ENCODE data around the gene SPOP. TPM values are rescaled to one million over a fixed set of nuclear protein-coding genes. Genes with fewer than 3 reads are reported as not detected.

Gene SPOP
- total and polyA plus RNA-seq, 2 donors (not counting 1 experiment from before 2014, with no cell fraction given), result 46.7 to 112 TPM

- H2AFZ ChIP-seq (ENCODE audit: low read length), result no peak overlapping the region
- no peaks in the 10 kb centered on the region for H4K20me1 ChIP-seq (ENCODE audit: control insufficient read depth, extremely low read depth, insufficient read depth, low read length)
- H3K4me3 ChIP-seq (replicated peaks in 1 of 4; ENCODE audit: control extremely low read depth in 1 of 4, insufficient read depth in 1 of 4, low read depth in 3 of 4, low read length in 4 of 4), result no peak overlapping the region
- no peaks in the 10 kb centered on the region for H3K79me2 ChIP-seq (ENCODE audit: control insufficient read depth, insufficient read depth, low read length)
- TF ChIP-seq EZH2 (IDR thresholded peaks at IDR 0.05; ENCODE audit: low read length, missing control alignments) (no peak), CTCF (conservative IDR thresholded peaks at IDR 0.05 in 1 of 2, IDR thresholded peaks at IDR 0.05 in 1 of 2; ENCODE audit: low read depth in 1 of 2, low read length in 2 of 2) (no peak)
- H3K4me1 ChIP-seq (ENCODE audit: control insufficient read depth, extremely low read depth, insufficient read depth, low read length), result peaks cover 8% of the 10 kb centered on the region
- H3K27me3 ChIP-seq (ENCODE audit: control insufficient read depth, insufficient read depth, low read length), result no peaks in the 10 kb centered on the region
- no peaks in the 10 kb centered on the region for H3K9me3 ChIP-seq (ENCODE audit: control insufficient read depth, insufficient read depth, low read depth, low read length)
- DNase-seq (ENCODE audit: low read depth in 2 of 2), result peak in 1 of 2 donors; percentile 80
- H3K4me2 ChIP-seq (ENCODE audit: extremely low read depth, insufficient read depth, low read length), result no peak overlapping the region
- H3K9ac ChIP-seq (ENCODE audit: insufficient read depth, low read length), result no peak overlapping the region
- H3K36me3 ChIP-seq (ENCODE audit: control insufficient read depth, insufficient read depth, low read length), result no peaks in the 10 kb centered on the region
- no peak overlapping the region for H3K27ac ChIP-seq (ENCODE audit: insufficient read depth, low read length)
Observed at GRCh38 chr17:49618028-49618611, 59.8 kb downstream of the SPOP start.

GRCh38 chr17:49616601-49617131 is 61.2 kb downstream of the SPOP start:
- DNase-seq (ENCODE audit: low read depth in 2 of 2), result peak; percentile 90 to 93
- H3K4me1 ChIP-seq (ENCODE audit: control insufficient read depth, extremely low read depth, insufficient read depth, low read length), result peaks cover 8% of the 10 kb centered on the region

GRCh38 chr17:49616086-49616485 is 61.8 kb downstream of the SPOP start:
- no peak overlapping the region for H2AFZ ChIP-seq (ENCODE audit: low read length)
- no peak overlapping the region for H3K27ac ChIP-seq (ENCODE audit: insufficient read depth, low read length)
- H3K79me2 ChIP-seq (ENCODE audit: control insufficient read depth, insufficient read depth, low read length), result no peaks in the 10 kb centered on the region
- peaks cover 8% of the 10 kb centered on the region for H3K4me1 ChIP-seq (ENCODE audit: control insufficient read depth, extremely low read depth, insufficient read depth, low read length)
- no peak for TF ChIP-seq EZH2 (IDR thresholded peaks at IDR 0.05; ENCODE audit: low read length, missing control alignments)
- peak; percentile 18 to 20 for TF ChIP-seq CTCF (conservative IDR thresholded peaks at IDR 0.05 in 1 of 2, IDR thresholded peaks at IDR 0.05 in 1 of 2; ENCODE audit: low read depth in 1 of 2, low read length in 2 of 2)
- no peak overlapping the region for H3K9ac ChIP-seq (ENCODE audit: insufficient read depth, low read length)
- H3K9me3 ChIP-seq (ENCODE audit: control insufficient read depth, insufficient read depth, low read depth, low read length), result no peaks in the 10 kb centered on the region
- no peaks in the 10 kb centered on the region for H3K27me3 ChIP-seq (ENCODE audit: control insufficient read depth, insufficient read depth, low read length)
- H4K20me1 ChIP-seq (ENCODE audit: control insufficient read depth, extremely low read depth, insufficient read depth, low read length), result no peaks in the 10 kb centered on the region
- DNase-seq (ENCODE audit: low read depth in 2 of 2), result no peak
- no peak overlapping the region for H3K4me3 ChIP-seq (replicated peaks in 1 of 4; ENCODE audit: control extremely low read depth in 1 of 4, insufficient read depth in 1 of 4, low read depth in 3 of 4, low read length in 4 of 4)
- H3K36me3 ChIP-seq (ENCODE audit: control insufficient read depth, insufficient read depth, low read length), result no peaks in the 10 kb centered on the region
- no peak overlapping the region for H3K4me2 ChIP-seq (ENCODE audit: extremely low read depth, insufficient read depth, low read length)

More at GRCh38 chr17:49616601-49617131, 61.2 kb downstream of the SPOP start:
- Histone ChIP-seq H3K4me3 (replicated peaks in 1 of 4; ENCODE audit: control extremely low read depth in 1 of 4, insufficient read depth in 1 of 4, low read depth in 3 of 4, low read length in 4 of 4) (no peak overlapping the region), H3K27ac (ENCODE audit: insufficient read depth, low read length) (no peak overlapping the region), H3K4me2 (ENCODE audit: extremely low read depth, insufficient read depth, low read length) (peak overlapping the region; percentile 72), H4K20me1 (ENCODE audit: control insufficient read depth, extremely low read depth, insufficient read depth, low read length) (no peaks in the 10 kb centered on the region), H3K9me3 (ENCODE audit: control insufficient read depth, insufficient read depth, low read depth, low read length) (no peaks in the 10 kb centered on the region), H2AFZ (ENCODE audit: low read length) (no peak overlapping the region), H3K27me3 (ENCODE audit: control insufficient read depth, insufficient read depth, low read length) (no peaks in the 10 kb centered on the region), H3K9ac (ENCODE audit: insufficient read depth, low read length) (no peak overlapping the region), H3K36me3 (ENCODE audit: control insufficient read depth, insufficient read depth, low read length) (no peaks in the 10 kb centered on the region), H3K79me2 (ENCODE audit: control insufficient read depth, insufficient read depth, low read length) (no peaks in the 10 kb centered on the region)
- no peak for TF ChIP-seq CTCF (conservative IDR thresholded peaks at IDR 0.05 in 1 of 2, IDR thresholded peaks at IDR 0.05 in 1 of 2; ENCODE audit: low read depth in 1 of 2, low read length in 2 of 2)
- TF ChIP-seq EZH2 (IDR thresholded peaks at IDR 0.05; ENCODE audit: low read length, missing control alignments), result no peak
